Body of pancreas (tissue), 4 donors: Measurements from ENCODE around the gene KIF12.

ENCODE experiments used
- CTCF ChIP-seq, 7 experiments: fragments of 450-650 bp in 4 of 7; fragments of 200-600 bp in 3 of 7; sonication (generic) in 3 of 7; IDR thresholded peaks; one replicate each; pipeline ENCODE4 v1.5.1; 2016 to 2019; ENCODE audit warnings: antibody characterized with exemption in 7 of 7
- POLR2A ChIP-seq, 3 donors: fragments of 450-650 bp; IDR thresholded peaks; one replicate each; pipeline ENCODE4 v1.6.1; 2016; ENCODE audit warnings: antibody characterized with exemption in 3 of 3, mild to moderate bottlenecking in 2 of 3

- TF ChIP-seq CTCF (IDR thresholded peaks at IDR 0.05) (no peak), POLR2A (IDR thresholded peaks at IDR 0.05) (no peak)
Measured at GRCh38 chr9:114091711-114092110, 7.4 kb downstream of the KIF12 start.
